HL-60 (cell line): ENCODE data around the gene PDE6H.

Source experiments
- POLR2AphosphoS5 ChIP-seq: IDR thresholded peaks from 2 replicates; pipeline ENCODE4 v1.6.1; 2012; ENCODE audit warnings: low read depth
- SPI1 ChIP-seq: IDR thresholded peaks from 2 replicates; pipeline ENCODE4 v1.6.1; 2012; ENCODE audit warnings: low read depth, mild to moderate bottlenecking, borderline replicate concordance
- TF ChIP-seq, protein P1 (sequence below): IDR thresholded peaks from one replicate; pipeline ENCODE4 v1.5.1; 2011; ENCODE audit warnings: low read length, control low read depth, inconsistent platforms; ENCODE audit not compliant: insufficient read depth

DNA sequence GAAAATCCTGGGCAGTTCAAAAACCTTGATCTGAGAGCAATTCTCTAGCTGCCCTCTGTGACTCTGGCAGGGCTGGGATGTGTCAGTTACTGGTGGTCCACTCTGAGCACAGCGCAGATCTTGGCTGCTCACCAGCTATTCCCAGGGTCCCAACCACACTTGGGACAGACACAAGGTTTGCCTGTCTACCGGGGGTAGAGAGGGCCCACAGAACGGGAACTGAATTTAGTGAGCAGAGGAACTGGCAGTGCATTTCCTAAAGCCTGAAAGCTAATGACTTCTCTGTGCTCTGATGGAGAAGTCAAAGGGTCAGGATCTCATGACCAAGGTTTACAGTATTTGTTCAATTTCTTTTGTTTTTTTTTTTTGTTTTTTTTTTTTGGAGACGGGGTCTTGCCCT lies 2.6 kb downstream of the PDE6H start:
- TF ChIP-seq, protein P1, sequence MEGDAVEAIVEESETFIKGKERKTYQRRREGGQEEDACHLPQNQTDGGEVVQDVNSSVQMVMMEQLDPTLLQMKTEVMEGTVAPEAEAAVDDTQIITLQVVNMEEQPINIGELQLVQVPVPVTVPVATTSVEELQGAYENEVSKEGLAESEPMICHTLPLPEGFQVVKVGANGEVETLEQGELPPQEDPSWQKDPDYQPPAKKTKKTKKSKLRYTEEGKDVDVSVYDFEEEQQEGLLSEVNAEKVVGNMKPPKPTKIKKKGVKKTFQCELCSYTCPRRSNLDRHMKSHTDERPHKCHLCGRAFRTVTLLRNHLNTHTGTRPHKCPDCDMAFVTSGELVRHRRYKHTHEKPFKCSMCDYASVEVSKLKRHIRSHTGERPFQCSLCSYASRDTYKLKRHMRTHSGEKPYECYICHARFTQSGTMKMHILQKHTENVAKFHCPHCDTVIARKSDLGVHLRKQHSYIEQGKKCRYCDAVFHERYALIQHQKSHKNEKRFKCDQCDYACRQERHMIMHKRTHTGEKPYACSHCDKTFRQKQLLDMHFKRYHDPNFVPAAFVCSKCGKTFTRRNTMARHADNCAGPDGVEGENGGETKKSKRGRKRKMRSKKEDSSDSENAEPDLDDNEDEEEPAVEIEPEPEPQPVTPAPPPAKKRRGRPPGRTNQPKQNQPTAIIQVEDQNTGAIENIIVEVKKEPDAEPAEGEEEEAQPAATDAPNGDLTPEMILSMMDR, result no peak
- no peak for TF ChIP-seq POLR2AphosphoS5
- TF ChIP-seq SPI1, result peak; percentile 81; the same call in 1 of the 2 replicates
